Adrenal gland (tissue), 5 donors: ENCODE measurements around the gene ECM1.

Source experiments
- CTCF ChIP-seq, 6 experiments: fragments of 450-650 bp in 4 of 6; fragments of 200-600 bp in 2 of 6; sonication (generic) in 1 of 6; IDR thresholded peaks; 1 replicate in 5 of 6; 2 replicates in 1 of 6; pipeline versions ENCODE4 v1.5.1 to v1.8.0; 2016 to 2021; ENCODE audit warnings: antibody characterized with exemption in 6 of 6, mild to moderate bottlenecking in 2 of 6, moderate library complexity in 1 of 6
- POLR2A ChIP-seq, 2 donors: fragments of 450-650 bp; IDR thresholded peaks; one replicate each; pipeline ENCODE4 v1.6.1; 2017; ENCODE audit warnings: antibody characterized with exemption in 2 of 2, mild to moderate bottlenecking in 2 of 2, moderate library complexity in 1 of 2
- donor health status: DM: no; HTN: no; CAD: no.

DNA sequence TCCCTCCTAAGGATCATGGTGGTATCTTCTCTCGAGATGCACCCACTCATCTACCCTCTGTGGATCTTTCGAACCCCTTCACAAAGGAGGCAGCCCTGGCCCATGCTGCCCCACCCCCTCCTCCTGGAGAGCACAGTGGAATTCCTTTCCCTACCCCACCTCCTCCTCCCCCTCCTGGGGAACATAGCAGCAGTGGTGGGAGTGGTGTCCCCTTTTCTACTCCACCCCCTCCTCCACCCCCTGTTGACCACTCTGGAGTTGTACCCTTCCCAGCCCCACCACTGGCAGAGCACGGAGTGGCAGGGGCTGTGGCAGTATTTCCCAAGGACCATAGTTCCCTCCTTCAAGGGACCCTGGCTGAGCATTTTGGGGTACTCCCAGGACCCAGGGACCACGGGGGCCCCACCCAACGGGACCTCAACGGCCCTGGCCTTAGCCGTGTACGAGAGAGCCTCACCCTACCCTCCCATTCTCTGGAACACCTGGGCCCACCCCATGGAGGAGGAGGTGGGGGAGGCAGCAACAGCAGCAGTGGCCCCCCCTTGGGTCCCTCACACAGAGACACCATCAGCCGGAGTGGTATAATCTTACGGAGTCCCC, 35.2 kb upstream of the ECM1 start:
- TF ChIP-seq CTCF (IDR thresholded peaks at IDR 0.05): no peak
- TF ChIP-seq POLR2A (IDR thresholded peaks at IDR 0.05): no peak
